ENCODE data around the gene SMC1A. TPM values are rescaled to one million over a fixed set of nuclear protein-coding genes. Genes with fewer than 3 reads are reported as not detected.

The SMC1A gene
- total and polyA plus RNA-seq, 2 of the 8 experiments (the other 6 are each of a cell fraction or from before 2014, with no cell fraction given), result 22.2 to 98.1 TPM

DNA sequence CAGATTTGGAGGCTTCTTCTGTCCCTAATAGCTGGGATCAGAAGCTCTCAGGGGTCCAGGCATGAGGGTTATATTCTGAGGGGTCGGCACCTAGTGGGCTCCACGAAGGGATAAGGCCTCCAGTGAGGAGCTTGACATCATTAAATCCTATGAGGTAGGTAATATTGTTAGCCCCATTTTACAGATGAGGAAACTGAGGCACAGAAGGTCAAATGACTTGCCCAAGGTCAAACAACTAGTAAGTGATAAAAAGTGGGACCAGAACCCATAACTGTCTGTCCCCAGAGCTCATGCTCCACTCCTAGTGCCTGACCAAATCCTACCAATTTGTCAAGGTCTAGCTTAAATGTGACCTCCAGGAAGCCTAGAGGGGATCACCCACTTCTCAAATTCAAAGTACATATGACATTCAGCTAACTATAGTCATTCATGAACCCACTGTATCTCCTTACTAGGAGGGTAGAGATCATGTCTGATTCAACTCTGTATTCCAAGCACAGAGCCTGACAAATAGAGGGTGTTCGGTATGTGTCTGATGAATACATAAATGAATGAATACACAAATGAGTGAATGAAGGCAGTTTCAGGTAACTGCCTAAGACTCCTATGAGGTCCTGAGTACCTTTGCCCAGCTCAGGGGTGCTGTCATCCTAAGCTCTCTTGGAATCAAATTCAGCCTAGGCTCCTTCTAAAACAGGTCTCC, 43.3 kb downstream of the SMC1A start (continued):
- TF ChIP-seq, protein P1, sequence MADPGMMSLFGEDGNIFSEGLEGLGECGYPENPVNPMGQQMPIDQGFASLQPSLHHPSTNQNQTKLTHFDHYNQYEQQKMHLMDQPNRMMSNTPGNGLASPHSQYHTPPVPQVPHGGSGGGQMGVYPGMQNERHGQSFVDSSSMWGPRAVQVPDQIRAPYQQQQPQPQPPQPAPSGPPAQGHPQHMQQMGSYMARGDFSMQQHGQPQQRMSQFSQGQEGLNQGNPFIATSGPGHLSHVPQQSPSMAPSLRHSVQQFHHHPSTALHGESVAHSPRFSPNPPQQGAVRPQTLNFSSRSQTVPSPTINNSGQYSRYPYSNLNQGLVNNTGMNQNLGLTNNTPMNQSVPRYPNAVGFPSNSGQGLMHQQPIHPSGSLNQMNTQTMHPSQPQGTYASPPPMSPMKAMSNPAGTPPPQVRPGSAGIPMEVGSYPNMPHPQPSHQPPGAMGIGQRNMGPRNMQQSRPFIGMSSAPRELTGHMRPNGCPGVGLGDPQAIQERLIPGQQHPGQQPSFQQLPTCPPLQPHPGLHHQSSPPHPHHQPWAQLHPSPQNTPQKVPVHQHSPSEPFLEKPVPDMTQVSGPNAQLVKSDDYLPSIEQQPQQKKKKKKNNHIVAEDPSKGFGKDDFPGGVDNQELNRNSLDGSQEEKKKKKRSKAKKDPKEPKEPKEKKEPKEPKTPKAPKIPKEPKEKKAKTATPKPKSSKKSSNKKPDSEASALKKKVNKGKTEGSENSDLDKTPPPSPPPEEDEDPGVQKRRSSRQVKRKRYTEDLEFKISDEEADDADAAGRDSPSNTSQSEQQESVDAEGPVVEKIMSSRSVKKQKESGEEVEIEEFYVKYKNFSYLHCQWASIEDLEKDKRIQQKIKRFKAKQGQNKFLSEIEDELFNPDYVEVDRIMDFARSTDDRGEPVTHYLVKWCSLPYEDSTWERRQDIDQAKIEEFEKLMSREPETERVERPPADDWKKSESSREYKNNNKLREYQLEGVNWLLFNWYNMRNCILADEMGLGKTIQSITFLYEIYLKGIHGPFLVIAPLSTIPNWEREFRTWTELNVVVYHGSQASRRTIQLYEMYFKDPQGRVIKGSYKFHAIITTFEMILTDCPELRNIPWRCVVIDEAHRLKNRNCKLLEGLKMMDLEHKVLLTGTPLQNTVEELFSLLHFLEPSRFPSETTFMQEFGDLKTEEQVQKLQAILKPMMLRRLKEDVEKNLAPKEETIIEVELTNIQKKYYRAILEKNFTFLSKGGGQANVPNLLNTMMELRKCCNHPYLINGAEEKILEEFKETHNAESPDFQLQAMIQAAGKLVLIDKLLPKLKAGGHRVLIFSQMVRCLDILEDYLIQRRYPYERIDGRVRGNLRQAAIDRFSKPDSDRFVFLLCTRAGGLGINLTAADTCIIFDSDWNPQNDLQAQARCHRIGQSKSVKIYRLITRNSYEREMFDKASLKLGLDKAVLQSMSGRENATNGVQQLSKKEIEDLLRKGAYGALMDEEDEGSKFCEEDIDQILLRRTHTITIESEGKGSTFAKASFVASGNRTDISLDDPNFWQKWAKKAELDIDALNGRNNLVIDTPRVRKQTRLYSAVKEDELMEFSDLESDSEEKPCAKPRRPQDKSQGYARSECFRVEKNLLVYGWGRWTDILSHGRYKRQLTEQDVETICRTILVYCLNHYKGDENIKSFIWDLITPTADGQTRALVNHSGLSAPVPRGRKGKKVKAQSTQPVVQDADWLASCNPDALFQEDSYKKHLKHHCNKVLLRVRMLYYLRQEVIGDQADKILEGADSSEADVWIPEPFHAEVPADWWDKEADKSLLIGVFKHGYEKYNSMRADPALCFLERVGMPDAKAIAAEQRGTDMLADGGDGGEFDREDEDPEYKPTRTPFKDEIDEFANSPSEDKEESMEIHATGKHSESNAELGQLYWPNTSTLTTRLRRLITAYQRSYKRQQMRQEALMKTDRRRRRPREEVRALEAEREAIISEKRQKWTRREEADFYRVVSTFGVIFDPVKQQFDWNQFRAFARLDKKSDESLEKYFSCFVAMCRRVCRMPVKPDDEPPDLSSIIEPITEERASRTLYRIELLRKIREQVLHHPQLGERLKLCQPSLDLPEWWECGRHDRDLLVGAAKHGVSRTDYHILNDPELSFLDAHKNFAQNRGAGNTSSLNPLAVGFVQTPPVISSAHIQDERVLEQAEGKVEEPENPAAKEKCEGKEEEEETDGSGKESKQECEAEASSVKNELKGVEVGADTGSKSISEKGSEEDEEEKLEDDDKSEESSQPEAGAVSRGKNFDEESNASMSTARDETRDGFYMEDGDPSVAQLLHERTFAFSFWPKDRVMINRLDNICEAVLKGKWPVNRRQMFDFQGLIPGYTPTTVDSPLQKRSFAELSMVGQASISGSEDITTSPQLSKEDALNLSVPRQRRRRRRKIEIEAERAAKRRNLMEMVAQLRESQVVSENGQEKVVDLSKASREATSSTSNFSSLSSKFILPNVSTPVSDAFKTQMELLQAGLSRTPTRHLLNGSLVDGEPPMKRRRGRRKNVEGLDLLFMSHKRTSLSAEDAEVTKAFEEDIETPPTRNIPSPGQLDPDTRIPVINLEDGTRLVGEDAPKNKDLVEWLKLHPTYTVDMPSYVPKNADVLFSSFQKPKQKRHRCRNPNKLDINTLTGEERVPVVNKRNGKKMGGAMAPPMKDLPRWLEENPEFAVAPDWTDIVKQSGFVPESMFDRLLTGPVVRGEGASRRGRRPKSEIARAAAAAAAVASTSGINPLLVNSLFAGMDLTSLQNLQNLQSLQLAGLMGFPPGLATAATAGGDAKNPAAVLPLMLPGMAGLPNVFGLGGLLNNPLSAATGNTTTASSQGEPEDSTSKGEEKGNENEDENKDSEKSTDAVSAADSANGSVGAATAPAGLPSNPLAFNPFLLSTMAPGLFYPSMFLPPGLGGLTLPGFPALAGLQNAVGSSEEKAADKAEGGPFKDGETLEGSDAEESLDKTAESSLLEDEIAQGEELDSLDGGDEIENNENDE (IDR thresholded peaks at IDR 0.05; ENCODE audit: insufficient replicate concordance, low read length), result no peak
- no peak for TF ChIP-seq TCF12 (IDR thresholded peaks at IDR 0.05; ENCODE audit: low read depth, low read length)
- TF ChIP-seq, protein P2, sequence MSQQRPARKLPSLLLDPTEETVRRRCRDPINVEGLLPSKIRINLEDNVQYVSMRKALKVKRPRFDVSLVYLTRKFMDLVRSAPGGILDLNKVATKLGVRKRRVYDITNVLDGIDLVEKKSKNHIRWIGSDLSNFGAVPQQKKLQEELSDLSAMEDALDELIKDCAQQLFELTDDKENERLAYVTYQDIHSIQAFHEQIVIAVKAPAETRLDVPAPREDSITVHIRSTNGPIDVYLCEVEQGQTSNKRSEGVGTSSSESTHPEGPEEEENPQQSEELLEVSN (IDR thresholded peaks at IDR 0.05), result no peak
